Smooth muscle cell (in vitro differentiated cells): ENCODE measurements around the gene FMC1. TPM values are rescaled to one million over a fixed set of nuclear protein-coding genes. Genes with fewer than 3 reads are reported as not detected.

ENCODE experiments used
- DNase-seq: peaks from one replicate; lab custom pipeline; 2025; ENCODE audit not compliant: unreplicated experiment; lab: John Stamatoyannopoulos, UW
- H2AFZ ChIP-seq: fragments of 200-600 bp; sonication (generic); 2 replicates; pipeline ENCODE4 v1.6.0; 2016; ENCODE audit warnings: antibody characterized with exemption, low read depth, mild to moderate bottlenecking
- H3F3A ChIP-seq: fragments of 200-600 bp; sonication (generic); 2 replicates; pipeline ENCODE4 v1.6.0; 2017; ENCODE audit warnings: antibody characterized with exemption, low read depth
- H3K27ac ChIP-seq: fragments of 200-600 bp; sonication (generic); 2 replicates; pipeline ENCODE4 v1.5.1; 2016; ENCODE audit warnings: low read depth, mild to moderate bottlenecking
- H3K27me3 ChIP-seq: fragments of 200-600 bp; sonication (generic); 2 replicates; pipeline ENCODE4 v1.6.1; 2016; ENCODE audit warnings: low read depth, mild to moderate bottlenecking
- H3K36me3 ChIP-seq: fragments of 200-600 bp; sonication (generic); 2 replicates; pipeline ENCODE4 v1.5.1; 2016; ENCODE audit warnings: low read depth
- H3K4me1 ChIP-seq: fragments of 200-600 bp; sonication (generic); 2 replicates; pipeline ENCODE4 v1.5.1; 2016; ENCODE audit warnings: low read depth
- H3K4me2 ChIP-seq: fragments of 200-600 bp; sonication (generic); 2 replicates; pipeline ENCODE4 v1.6.0; 2016; ENCODE audit warnings: mild to moderate bottlenecking
- H3K4me3 ChIP-seq: fragments of 200-600 bp; sonication (generic); 2 replicates; pipeline ENCODE4 v1.5.1; 2016; ENCODE audit warnings: mild to moderate bottlenecking
- H3K79me2 ChIP-seq: fragments of 200-600 bp; sonication (generic); 2 replicates; pipeline ENCODE4 v1.6.0; 2016; ENCODE audit warnings: low read depth, mild to moderate bottlenecking
- H3K9ac ChIP-seq: fragments of 200-600 bp; sonication (generic); 2 replicates; pipeline ENCODE4 v1.6.0; 2016; ENCODE audit warnings: low read depth
- H3K9me3 ChIP-seq: fragments of 200-600 bp; sonication (generic); replicated peaks from 2 replicates; pipeline ENCODE4 v1.5.1; 2016; ENCODE audit warnings: low read depth
- H4K20me1 ChIP-seq: fragments of 200-600 bp; sonication (generic); 2 replicates; pipeline ENCODE4 v1.6.0; 2016; ENCODE audit warnings: low read depth
- CTCF ChIP-seq: fragments of 200-600 bp; sonication (generic); IDR thresholded peaks from 2 replicates; pipeline ENCODE4 v1.5.1; 2017; ENCODE audit warnings: borderline replicate concordance, mild to moderate bottlenecking, antibody characterized with exemption; ENCODE audit not compliant: insufficient read depth, poor library complexity, severe bottlenecking
- WGBS: methylation state at CpG from one replicate; pipeline ENCODE4 v1.1.7; 2016; ENCODE audit warnings: low lambda C conversion rate; 5-methylcytosine and 5-hydroxymethylcytosine counted together
- polyA plus RNA-seq: library from polyadenylated mRNA; unstranded; fragments of >200 nt; fragmentation: Nextera tagmentation; extraction: Ambion mirVana; gene quantifications from 2 replicates; pipeline ENCODE4 v1.2.1, GENCODE V29; 2016
- total RNA-seq: library from RNA; depleted of rRNA; stranded (reverse); fragments of >200 nt; gene quantifications from 2 replicates; pipeline ENCODE4 v1.2.3, GENCODE V29; 2014

The FMC1 gene
- total and polyA plus RNA-seq, 2 experiments from 2014 or later = 4.8 to 16.1 TPM

DNA sequence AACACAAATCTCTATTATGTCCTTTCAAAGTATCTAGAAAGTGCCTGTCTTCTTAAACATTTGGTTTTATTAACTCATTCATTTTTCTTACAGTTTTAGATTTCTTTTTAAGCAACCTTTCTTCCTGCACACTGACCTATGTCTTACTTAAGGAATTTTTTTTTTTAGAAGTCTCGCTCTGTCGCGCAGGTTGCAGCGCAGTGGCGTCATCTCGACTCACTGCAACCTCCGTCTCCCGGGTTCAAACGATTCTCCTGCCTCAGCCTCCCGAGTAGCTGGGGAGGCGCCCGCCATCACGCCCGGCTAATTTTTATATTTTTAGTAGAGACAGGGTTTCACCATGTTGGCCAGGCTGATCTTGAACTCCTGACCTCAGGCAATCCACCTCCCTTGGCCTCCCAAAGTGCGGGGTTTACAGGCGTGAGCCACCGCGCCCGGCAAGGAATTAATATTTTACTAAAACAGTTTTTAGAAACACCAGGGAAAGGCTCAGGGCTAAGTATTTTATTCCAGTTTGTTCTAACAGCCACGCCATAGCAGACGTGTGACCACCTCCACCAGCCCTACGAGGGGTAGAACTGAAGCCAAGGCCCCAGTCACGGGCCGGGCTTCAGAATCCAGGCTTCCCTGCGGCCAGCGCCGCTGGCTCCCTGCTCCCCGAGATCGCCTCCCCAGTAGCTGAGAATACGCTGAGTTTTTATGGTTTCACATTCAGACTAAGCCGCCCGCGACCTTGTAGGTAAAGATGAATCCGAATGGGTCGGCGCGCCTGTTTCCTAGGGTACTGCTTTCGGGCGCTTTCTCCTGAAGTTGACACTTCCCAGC, 17.6 kb downstream of the FMC1 start:
- peaks cover 45% of the 10 kb centered on the region for H3K79me2 ChIP-seq

GRCh38 chr7:139359366-139360209, 18.5 kb downstream of the FMC1 start, which contains the start of gene LUC7L2:
LUC7L2 (plus strand) TSS chr7:139359894; CDS start chr7:139360262, 368 bp downstream.
- Histone ChIP-seq H3K27ac (peak within 1 kb of the TSS; percentile 97), H3K9ac (peak within 1 kb of the TSS; percentile 94), H3K4me3 (peak within 1 kb of the TSS; percentile 79), H3K79me2 (peaks cover 53% of the 10 kb centered on the region), H3K4me2 (peak within 1 kb of the TSS; percentile 91), H3K4me1 (peaks cover 28% of the 10 kb centered on the region), H3K9me3 (no peaks in the 10 kb centered on the region), H3K36me3 (no peaks in the 10 kb centered on the region), H3F3A (peaks cover 11% of the 10 kb centered on the region), H3K27me3 (no peaks in the 10 kb centered on the region), H4K20me1 (peaks cover 41% of the 10 kb centered on the region), H2AFZ (peak within 1 kb of the TSS; percentile 93)
- TF ChIP-seq CTCF = no peak
- WGBS = under 1% methylated on average over 93 of the region's 98 CpGs
- peak; percentile 98 for DNase-seq

More for the DNA sequence above, 17.6 kb downstream of the FMC1 start:
- peaks cover 11% of the 10 kb centered on the region for H3F3A ChIP-seq
- H3K4me1 ChIP-seq = peaks cover 28% of the 10 kb centered on the region
- H3K9ac ChIP-seq = peak overlapping the region; percentile 94
- no peak for DNase-seq
- H3K4me2 ChIP-seq = peak overlapping the region; percentile 90
- TF ChIP-seq CTCF = no peak
- H3K9me3 ChIP-seq = no peaks in the 10 kb centered on the region
- 5% methylated on average over 39 of the region's 39 CpGs for WGBS
- H4K20me1 ChIP-seq = peaks cover 33% of the 10 kb centered on the region
- H3K27ac ChIP-seq = peak overlapping the region; percentile 97
- no peaks in the 10 kb centered on the region for H3K27me3 ChIP-seq
- peak overlapping the region; percentile 79 for H3K4me3 ChIP-seq
- no peaks in the 10 kb centered on the region for H3K36me3 ChIP-seq
- peak overlapping the region; percentile 93 for H2AFZ ChIP-seq

DNA sequence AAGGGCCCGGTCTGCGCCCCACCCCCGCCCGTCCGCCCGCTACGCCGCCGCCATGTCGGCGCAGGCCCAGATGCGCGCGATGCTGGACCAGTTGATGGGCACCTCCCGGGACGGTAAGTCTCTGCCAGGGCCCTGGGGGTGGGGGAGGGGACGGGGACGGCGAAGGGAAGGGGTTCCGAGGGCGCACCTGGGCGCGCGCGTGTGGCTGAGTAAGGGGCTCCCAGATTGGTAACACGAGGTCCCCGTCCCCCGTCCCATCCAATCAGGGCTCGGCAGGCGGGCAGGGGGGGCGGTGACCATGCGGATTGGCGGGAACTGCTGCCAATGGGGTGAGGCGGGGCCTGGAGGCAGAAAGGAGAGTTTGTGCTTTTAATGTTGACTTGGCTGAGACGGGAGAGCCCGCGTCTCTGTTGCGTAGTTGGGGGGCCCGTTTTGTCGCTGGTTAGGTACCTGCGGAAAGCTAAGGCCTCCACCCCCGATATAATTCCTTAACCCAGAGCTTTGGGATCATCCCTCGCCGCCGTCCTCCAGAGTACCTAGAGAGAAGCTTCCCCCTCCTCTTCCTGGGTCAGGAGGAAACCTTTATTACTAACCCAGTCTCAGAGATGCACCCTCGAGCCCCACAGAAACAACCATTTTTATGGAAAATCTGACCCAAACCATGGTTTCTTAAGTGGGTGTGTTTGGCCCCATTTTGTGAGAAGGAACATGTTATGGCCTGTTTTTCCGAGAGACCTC, 19.2 kb downstream of the FMC1 start:
- peak; percentile 85 for DNase-seq
- Histone ChIP-seq H3K27me3 (no peaks in the 10 kb centered on the region), H3K36me3 (no peaks in the 10 kb centered on the region), H3F3A (peaks cover 11% of the 10 kb centered on the region), H3K4me3 (peak overlapping the region; percentile 79), H3K4me2 (peak overlapping the region; percentile 91), H3K9ac (peak overlapping the region; percentile 94), H3K27ac (peak overlapping the region; percentile 97), H3K9me3 (no peaks in the 10 kb centered on the region), H3K4me1 (peaks cover 28% of the 10 kb centered on the region), H4K20me1 (peaks cover 49% of the 10 kb centered on the region), H2AFZ (peak overlapping the region; percentile 58), H3K79me2 (peaks cover 61% of the 10 kb centered on the region)
- WGBS = under 1% methylated on average over 37 of the region's 47 CpGs
- TF ChIP-seq CTCF = no peak
